Choroid plexus epithelial cell (primary cell): Measurements from ENCODE around the gene NOP16.
A peak's percentile ranks its signal among the peaks of the same experiment; 100 is the strongest.

Source experiments
- DNase-seq: peaks from one replicate; pipeline ENCODE4 v3.0.0-alpha.2; 2010; ENCODE audit warnings: low read depth
- H3K4me3 ChIP-seq: 2 replicates; pipeline ENCODE4 v1.5.1; 2011; ENCODE audit warnings: low read depth, mild to moderate bottlenecking, control low read depth, low read length, moderate library complexity
- TF ChIP-seq, protein P1 (sequence below): conservative IDR thresholded peaks from 2 replicates; pipeline ENCODE4 v1.5.1; 2011; ENCODE audit warnings: low read depth, mild to moderate bottlenecking, control low read depth, inconsistent platforms, low read length, moderate library complexity

NOP16 gene

DNA sequence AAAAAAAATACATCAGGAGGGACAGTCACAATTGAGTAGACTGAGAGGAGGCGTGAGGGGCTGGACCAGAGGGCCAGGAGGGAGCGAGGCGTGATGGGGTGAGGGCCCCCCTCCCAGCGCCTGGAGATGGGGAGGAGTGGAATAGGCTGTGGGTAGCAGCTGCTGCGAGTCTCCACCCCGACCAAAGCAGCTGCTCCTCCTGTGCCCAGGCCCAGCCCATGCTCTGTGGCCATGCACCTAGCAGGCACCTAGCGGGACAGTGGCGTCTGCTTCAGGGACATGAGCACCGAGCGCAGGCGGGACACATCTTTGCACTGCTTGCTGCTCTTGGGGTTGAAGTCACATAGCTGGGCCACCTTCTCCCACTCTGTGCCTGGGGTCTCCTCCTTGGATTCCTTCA, 4.1 kb upstream of the NOP16 start:
- TF ChIP-seq, protein P1, sequence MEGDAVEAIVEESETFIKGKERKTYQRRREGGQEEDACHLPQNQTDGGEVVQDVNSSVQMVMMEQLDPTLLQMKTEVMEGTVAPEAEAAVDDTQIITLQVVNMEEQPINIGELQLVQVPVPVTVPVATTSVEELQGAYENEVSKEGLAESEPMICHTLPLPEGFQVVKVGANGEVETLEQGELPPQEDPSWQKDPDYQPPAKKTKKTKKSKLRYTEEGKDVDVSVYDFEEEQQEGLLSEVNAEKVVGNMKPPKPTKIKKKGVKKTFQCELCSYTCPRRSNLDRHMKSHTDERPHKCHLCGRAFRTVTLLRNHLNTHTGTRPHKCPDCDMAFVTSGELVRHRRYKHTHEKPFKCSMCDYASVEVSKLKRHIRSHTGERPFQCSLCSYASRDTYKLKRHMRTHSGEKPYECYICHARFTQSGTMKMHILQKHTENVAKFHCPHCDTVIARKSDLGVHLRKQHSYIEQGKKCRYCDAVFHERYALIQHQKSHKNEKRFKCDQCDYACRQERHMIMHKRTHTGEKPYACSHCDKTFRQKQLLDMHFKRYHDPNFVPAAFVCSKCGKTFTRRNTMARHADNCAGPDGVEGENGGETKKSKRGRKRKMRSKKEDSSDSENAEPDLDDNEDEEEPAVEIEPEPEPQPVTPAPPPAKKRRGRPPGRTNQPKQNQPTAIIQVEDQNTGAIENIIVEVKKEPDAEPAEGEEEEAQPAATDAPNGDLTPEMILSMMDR = no peak
- DNase-seq = no peak
- no peak overlapping the region for H3K4me3 ChIP-seq

DNA sequence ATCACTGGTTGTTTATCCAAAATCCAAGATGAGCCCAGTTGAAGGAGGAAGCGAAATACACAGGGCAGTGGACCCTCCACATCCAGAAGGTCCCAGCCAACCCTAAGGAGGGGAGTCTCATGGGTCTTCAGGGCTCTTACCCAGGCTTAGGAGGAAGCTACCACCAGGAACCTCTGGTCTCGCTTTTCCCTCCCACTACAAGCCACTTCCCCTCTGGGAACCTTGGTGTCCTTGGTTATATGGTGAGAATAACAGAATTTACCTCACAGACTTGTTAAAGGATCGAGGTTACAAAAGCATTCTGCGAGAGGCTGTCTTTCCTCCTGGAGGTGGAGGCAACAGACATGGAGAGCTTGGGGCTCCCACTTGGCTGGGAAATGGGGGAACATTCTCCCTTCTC, 3.6 kb upstream of the NOP16 start:
- TF ChIP-seq, protein P1 = no peak
- no peak overlapping the region for H3K4me3 ChIP-seq
- DNase-seq = no peak

DNA sequence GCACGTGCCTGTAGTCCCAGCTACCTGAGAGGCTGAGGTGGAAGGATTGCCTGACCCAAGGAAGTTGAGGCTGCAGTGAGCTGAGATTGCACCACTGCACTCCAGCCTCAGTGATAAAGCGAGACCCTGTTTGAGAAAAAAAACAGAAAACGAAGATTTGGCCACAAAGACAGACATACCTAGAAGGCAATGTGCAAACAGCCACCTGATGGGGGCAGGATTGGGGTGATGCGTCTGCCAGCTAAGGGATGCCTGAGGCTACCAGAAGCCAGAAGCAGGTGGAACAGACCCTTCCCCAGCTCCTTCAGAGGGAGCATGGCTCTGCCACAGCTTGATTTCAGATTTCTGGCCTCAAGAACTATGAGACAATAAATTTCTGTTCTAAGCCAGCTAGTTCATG, 3.1 kb upstream of the NOP16 start:
- no peak for DNase-seq
- TF ChIP-seq, protein P1 = no peak
- H3K4me3 ChIP-seq = no peak overlapping the region

DNA sequence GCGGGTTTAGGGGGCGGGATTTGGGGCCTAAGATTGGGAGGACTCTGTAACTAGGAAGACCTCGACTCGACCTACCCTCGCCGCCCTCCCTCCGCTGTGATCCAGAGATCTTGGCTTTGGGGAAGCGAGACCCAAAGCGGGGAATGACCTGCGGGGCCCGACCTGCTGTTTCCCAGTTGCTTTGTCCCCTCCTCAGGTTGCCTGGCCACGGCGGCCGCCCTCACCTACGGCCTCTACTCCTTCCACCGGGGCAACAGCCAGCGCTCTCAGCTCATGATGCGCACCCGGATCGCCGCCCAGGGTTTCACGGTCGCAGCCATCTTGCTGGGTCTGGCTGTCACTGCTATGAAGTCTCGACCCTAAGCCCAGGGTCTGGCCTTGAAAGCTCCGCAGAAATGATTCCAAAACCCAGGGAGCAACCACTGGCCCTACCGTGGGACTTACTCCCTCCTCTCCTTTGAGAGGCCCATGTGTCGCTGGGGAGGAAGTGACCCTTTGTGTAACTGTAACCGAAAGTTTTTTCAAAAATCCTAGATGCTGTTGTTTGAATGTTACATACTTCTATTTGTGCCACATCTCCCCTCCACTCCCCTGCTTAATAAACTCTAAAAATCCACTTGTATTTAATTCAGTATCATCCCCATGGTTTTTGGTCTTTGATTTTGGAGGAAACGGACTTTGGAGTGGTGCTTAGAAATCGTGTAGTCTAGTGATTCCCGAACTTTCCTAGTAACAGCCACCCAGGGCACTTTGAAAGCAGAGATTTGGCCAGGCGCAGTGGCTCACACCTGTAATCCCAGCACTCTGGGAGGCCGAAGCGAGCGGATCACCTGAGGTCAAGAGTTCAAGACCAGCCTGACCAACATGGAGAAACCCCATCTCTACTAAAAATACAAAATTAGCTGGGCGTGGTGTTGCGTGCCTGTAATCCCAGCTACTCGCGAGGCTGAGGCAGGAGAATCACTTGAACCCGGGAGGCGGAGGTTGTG, 1.0 kb upstream of the NOP16 start:
- TF ChIP-seq, protein P1 = no peak
- no peak for DNase-seq
- peak overlapping the region; percentile 92 for H3K4me3 ChIP-seq

DNA sequence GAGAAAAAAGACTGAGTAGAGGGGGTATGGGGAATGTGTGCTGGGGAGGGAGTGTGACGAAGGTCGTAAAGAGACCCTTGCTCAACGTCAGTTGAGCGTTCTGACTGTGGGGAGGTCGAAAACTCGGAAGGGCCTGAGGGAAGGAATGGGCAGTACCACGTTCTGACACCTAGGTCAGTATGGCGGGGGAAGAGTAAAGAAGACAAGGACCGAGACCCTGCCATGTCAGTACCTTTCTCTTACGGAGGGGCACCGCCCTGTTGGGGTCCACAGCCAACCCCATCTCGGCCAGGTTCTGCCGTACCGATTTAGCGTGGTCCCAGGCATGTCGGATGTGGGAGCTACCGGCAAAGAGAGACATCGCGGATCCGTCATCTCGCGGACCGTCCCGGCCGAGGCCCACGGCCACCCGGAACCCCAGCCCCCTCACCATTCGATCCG, 375 bp downstream of the NOP16 start:
- H3K4me3 ChIP-seq = peak overlapping the region; percentile 92
- peak; percentile 29 for DNase-seq
- TF ChIP-seq, protein P1 = no peak

DNA sequence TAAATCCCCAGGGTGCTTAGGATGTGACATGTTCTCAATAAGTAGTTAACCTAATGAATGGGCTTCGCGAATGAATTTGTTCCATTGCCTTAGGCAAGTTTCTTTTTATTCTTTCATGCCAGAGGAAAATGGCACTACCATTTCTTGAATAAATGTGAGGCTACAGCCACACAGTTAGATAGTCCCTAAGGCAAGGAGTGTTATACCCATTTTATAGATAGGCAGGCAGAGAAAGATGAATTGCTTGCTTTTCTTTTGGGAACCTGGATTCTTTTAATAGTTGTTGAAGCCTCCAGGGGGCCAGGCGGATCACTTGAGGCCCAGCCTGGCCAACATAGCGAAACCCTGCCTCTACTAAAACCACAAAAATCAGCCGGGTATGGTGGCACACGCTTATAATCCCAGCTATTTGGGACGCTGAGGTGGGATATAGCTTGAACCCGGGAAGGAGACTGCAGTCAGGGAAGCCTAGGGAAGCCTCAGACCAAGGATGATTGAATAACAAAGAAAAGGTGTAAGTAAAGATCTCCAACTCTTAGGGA, 943 bp downstream of the NOP16 start:
- H3K4me3 ChIP-seq = peak overlapping the region; percentile 92
- peak; percentile 27 for DNase-seq
- TF ChIP-seq, protein P1 = peak; percentile 30
